GM06990 (cell line): ENCODE measurements around the gene MYO5B.

ENCODE experiments used
- DNase-seq: peaks from one replicate; pipeline ENCODE4 v3.0.0-alpha.2; 2011; ENCODE audit not compliant: insufficient read length; ENCODE audit errors: extremely low read depth
- H3K27me3 ChIP-seq: replicated peaks from 2 replicates; pipeline ENCODE4 v1.6.0; 2011; ENCODE audit warnings: low read length; ENCODE audit not compliant: control insufficient read depth, insufficient read depth
- H3K36me3 ChIP-seq: 2 replicates; pipeline ENCODE4 v1.5.1; 2011; ENCODE audit warnings: low read length; ENCODE audit not compliant: control insufficient read depth, insufficient read depth
- H3K4me3 ChIP-seq: replicated peaks from 2 replicates; pipeline ENCODE4 v1.5.1; 2011; ENCODE audit warnings: low read depth, mild to moderate bottlenecking, control low read depth, low read length
- CTCF ChIP-seq: IDR thresholded peaks from 2 replicates; pipeline ENCODE4 v1.5.1; 2011; ENCODE audit warnings: low read length, control low read depth, mild to moderate bottlenecking, inconsistent platforms; ENCODE audit not compliant: insufficient read depth, poor library complexity, severe bottlenecking

Gene MYO5B

GRCh38 chr18:50027996-50028395, 167.0 kb downstream of the MYO5B start:
- no peak for DNase-seq
- H3K36me3 ChIP-seq: no peaks in the 10 kb centered on the region
- no peak overlapping the region for H3K4me3 ChIP-seq
- no peaks in the 10 kb centered on the region; the same call in none of the 2 replicates for H3K27me3 ChIP-seq
- no peak for TF ChIP-seq CTCF

GRCh38 chr18:50024466-50024865, 170.5 kb downstream of the MYO5B start:
- DNase-seq: no peak
- H3K27me3 ChIP-seq: no peaks in the 10 kb centered on the region; the same call in 1 of the 2 replicates
- H3K36me3 ChIP-seq: no peaks in the 10 kb centered on the region
- TF ChIP-seq CTCF: no peak
- no peak overlapping the region for H3K4me3 ChIP-seq

GRCh38 chr18:50022985-50023384, 172.0 kb downstream of the MYO5B start:
- H3K27me3 ChIP-seq: no peaks in the 10 kb centered on the region; the same call in 1 of the 2 replicates
- no peak for TF ChIP-seq CTCF
- DNase-seq: no peak
- no peak overlapping the region for H3K4me3 ChIP-seq
- H3K36me3 ChIP-seq: no peaks in the 10 kb centered on the region

GRCh38 chr18:50014606-50015005, 180.3 kb downstream of the MYO5B start:
- no peak for TF ChIP-seq CTCF
- H3K27me3 ChIP-seq: no peaks in the 10 kb centered on the region; the same call in 1 of the 2 replicates
- DNase-seq: no peak
- no peak overlapping the region for H3K4me3 ChIP-seq
- no peaks in the 10 kb centered on the region for H3K36me3 ChIP-seq

- no peak for TF ChIP-seq CTCF
- H3K4me3 ChIP-seq: no peak overlapping the region
- no peak for DNase-seq
- H3K27me3 ChIP-seq: no peaks in the 10 kb centered on the region; the same call in 1 of the 2 replicates
- no peaks in the 10 kb centered on the region for H3K36me3 ChIP-seq
Observed at GRCh38 chr18:50013363-50014138, 181.4 kb downstream of the MYO5B start.
